HepG2 (cell line): ENCODE results near the gene HMBS. TPM values are rescaled to one million over a fixed set of nuclear protein-coding genes. Genes with fewer than 3 reads are reported as not detected.

Experiments used
- FOXP1 ChIP-seq, 2 experiments: fragments of 450-650 bp in 1 of 2; IDR thresholded peaks; 2 replicates each; pipeline ENCODE4 v1.6.1; 2017 to 2018; ENCODE audit warnings: antibody characterized with exemption in 1 of 2
- HCFC1 ChIP-seq: fragments of 150-350 bp; IDR thresholded peaks from 2 replicates; pipeline ENCODE4 v1.6.1; 2014; ENCODE audit warnings: low read depth, low read length
- MAF1 ChIP-seq: sonication (generic); formaldehyde crosslinking; IDR thresholded peaks from 2 replicates; pipeline ENCODE4 v1.5.0; 2020; ENCODE audit warnings: missing genetic modification reagents, borderline replicate concordance
- NFE2 ChIP-seq: sonication (generic); formaldehyde crosslinking; IDR thresholded peaks from 2 replicates; pipeline ENCODE4 v1.4.0; 2020; ENCODE audit warnings: missing genetic modification reagents
- SNAPC4 ChIP-seq: sonication (generic); formaldehyde crosslinking; IDR thresholded peaks from 2 replicates; pipeline ENCODE4 v1.4.0; 2020; ENCODE audit warnings: mild to moderate bottlenecking, missing genetic modification reagents
- TFDP2 ChIP-seq: sonication (generic); formaldehyde crosslinking; IDR thresholded peaks from 2 replicates; pipeline ENCODE4 v1.4.0; 2020; ENCODE audit warnings: missing genetic modification reagents
- WIZ ChIP-seq: sonication (generic); formaldehyde crosslinking; IDR thresholded peaks from 2 replicates; pipeline ENCODE4 v1.5.1; 2020; ENCODE audit warnings: mild to moderate bottlenecking, missing genetic modification reagents
- ZIK1 ChIP-seq: sonication (generic); formaldehyde crosslinking; IDR thresholded peaks from 2 replicates; pipeline ENCODE4 v1.5.0; 2020; ENCODE audit warnings: mild to moderate bottlenecking, low read depth, missing genetic modification reagents, borderline replicate concordance
- ZNF280D ChIP-seq: sonication (generic); formaldehyde crosslinking; IDR thresholded peaks from 2 replicates; pipeline ENCODE4 v1.5.1; 2020; ENCODE audit warnings: mild to moderate bottlenecking, missing genetic modification reagents
- ZNF691 ChIP-seq: sonication (generic); formaldehyde crosslinking; IDR thresholded peaks from 2 replicates; pipeline ENCODE4 v1.4.0; 2020; ENCODE audit warnings: missing genetic modification reagents, low read depth, mild to moderate bottlenecking, borderline replicate concordance
- ZNF775 ChIP-seq: sonication (generic); formaldehyde crosslinking; IDR thresholded peaks from 2 replicates; pipeline ENCODE4 v1.4.0; 2020; ENCODE audit warnings: missing genetic modification reagents, mild to moderate bottlenecking, moderate library complexity, borderline replicate concordance
- ZNF841 ChIP-seq: sonication (generic); formaldehyde crosslinking; IDR thresholded peaks from 2 replicates; pipeline ENCODE4 v1.8.1; 2023; ENCODE audit warnings: missing genetic modification reagents, borderline replicate concordance
- ZNF850 ChIP-seq: sonication (generic); formaldehyde crosslinking; conservative IDR thresholded peaks from 2 replicates; pipeline ENCODE4 v1.9.0; 2021; ENCODE audit warnings: mild to moderate bottlenecking, missing genetic modification reagents
- polyA plus RNA-seq, 8 experiments: library from polyadenylated mRNA; depleted of rRNA in 3 of 8; stranded (reverse) in 7 of 8; unstranded in 1 of 8; fragments of >200 nt; fragmentation: Illumina TruSeq in 4 of 8; extraction: Trizol in 4 of 8; gene quantifications; 2 replicates each; pipeline versions ENCODE4 v1.2.1 to v1.2.3, GENCODE V29; 2011 to 2016; ENCODE audit warnings: low read depth in 4 of 8, missing spikeins in 1 of 8, mixed read lengths in 1 of 8; ENCODE audit not compliant: insufficient read depth in 1 of 8
- total RNA-seq, 5 experiments: library from RNA; depleted of rRNA; stranded (reverse); fragments of >200 nt; fragmentation: Illumina TruSeq; extraction: Trizol; gene quantifications; 2 replicates each; pipeline ENCODE4 v1.2.3, GENCODE V29; 2016; ENCODE audit warnings: low read depth in 1 of 5

HMBS gene
- total and polyA plus RNA-seq, 2 of the 13 experiments (the other 11 are each of a cell fraction or from before 2014, with no cell fraction given) = 9.4 to 46.9 TPM

GRCh38 chr11:119057000-119057769 lies 27.5 kb upstream of the HMBS start, which contains the start of gene HYOU1 (continued):
- TF ChIP-seq TFDP2 (CRISPR knock-in tag) (0 out of 2 replicates have a peak, but pooled peaks have one; percentile 13), SNAPC4 (CRISPR knock-in tag) (no peak), ZNF280D (CRISPR knock-in tag) (no peak), FOXP1 (IDR thresholded peaks at IDR 0.05) (no peak), FOXP1 (CRISPR knock-in tag; IDR thresholded peaks at IDR 0.05) (peak; percentile 8; the same call in 1 of the 2 replicates), ZNF775 (CRISPR knock-in tag) (no peak), HCFC1 (no peak; the same call in 1 of the 2 replicates), ZNF841 (CRISPR knock-in tag) (no peak), WIZ (no peak), ZNF691 (no peak), MAF1 (no peak), NFE2 (CRISPR knock-in tag) (no peak), ZNF850 (CRISPR knock-in tag) (no peak), ZIK1 (no peak)
